Fibroblast of lung (primary cell): Measurements from ENCODE around the gene GALNT18.

ENCODE experiments used
- EZH2 ChIP-seq: IDR thresholded peaks from 2 replicates; pipeline ENCODE4 v1.5.1; 2012; ENCODE audit warnings: low read length, control low read depth, mild to moderate bottlenecking; ENCODE audit errors: missing control alignments
- TF ChIP-seq, protein P1 (sequence below), 2 donors: IDR thresholded peaks in 1 of 2; conservative IDR thresholded peaks in 1 of 2; 1 replicate in 1 of 2; 2 replicates in 1 of 2; pipeline ENCODE4 v1.5.1; 2011 to 2012; ENCODE audit warnings: low read length in 2 of 2, control low read depth in 1 of 2, inconsistent platforms in 1 of 2, low read depth in 1 of 2, mild to moderate bottlenecking in 1 of 2

GRCh38 chr11:11463405-11463804, 158.4 kb downstream of the GALNT18 start:
- TF ChIP-seq, protein P1, sequence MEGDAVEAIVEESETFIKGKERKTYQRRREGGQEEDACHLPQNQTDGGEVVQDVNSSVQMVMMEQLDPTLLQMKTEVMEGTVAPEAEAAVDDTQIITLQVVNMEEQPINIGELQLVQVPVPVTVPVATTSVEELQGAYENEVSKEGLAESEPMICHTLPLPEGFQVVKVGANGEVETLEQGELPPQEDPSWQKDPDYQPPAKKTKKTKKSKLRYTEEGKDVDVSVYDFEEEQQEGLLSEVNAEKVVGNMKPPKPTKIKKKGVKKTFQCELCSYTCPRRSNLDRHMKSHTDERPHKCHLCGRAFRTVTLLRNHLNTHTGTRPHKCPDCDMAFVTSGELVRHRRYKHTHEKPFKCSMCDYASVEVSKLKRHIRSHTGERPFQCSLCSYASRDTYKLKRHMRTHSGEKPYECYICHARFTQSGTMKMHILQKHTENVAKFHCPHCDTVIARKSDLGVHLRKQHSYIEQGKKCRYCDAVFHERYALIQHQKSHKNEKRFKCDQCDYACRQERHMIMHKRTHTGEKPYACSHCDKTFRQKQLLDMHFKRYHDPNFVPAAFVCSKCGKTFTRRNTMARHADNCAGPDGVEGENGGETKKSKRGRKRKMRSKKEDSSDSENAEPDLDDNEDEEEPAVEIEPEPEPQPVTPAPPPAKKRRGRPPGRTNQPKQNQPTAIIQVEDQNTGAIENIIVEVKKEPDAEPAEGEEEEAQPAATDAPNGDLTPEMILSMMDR (conservative IDR thresholded peaks at IDR 0.05 in 1 of 2, IDR thresholded peaks at IDR 0.05 in 1 of 2; ENCODE audit: low read depth in 1 of 2, low read length in 2 of 2): no peak
- no peak for TF ChIP-seq EZH2
